Lung (tissue), 12 donors: ENCODE results near the gene RAP1A. TPM values are rescaled to one million over a fixed set of nuclear protein-coding genes. Genes with fewer than 3 reads are reported as not detected.

Experiments
- ATAC-seq: fragments of 200-7000 bp; cut with Tn5 transposase; one replicate; pipeline ENCODE4 v1.9.1; 2020; ENCODE audit warnings: moderate number of reproducible peaks; ENCODE audit not compliant: insufficient read depth, low FRiP score
- DNase-seq, 3 donors: peaks; one replicate each; pipeline ENCODE4 v3.0.0-alpha.2; 2013 to 2017
- H3K27ac ChIP-seq, 2 donors: one replicate each; pipeline ENCODE4 v1.5.1; 2013; ENCODE audit warnings: mild to moderate bottlenecking in 2 of 2, moderate library complexity in 2 of 2, control low read depth in 1 of 2, inconsistent platforms in 1 of 2, low read depth in 1 of 2, low read length in 1 of 2
- H3K27me3 ChIP-seq, 3 donors: one replicate each; pipeline ENCODE4 v1.5.1; 2013; ENCODE audit warnings: low read length in 2 of 3; ENCODE audit not compliant: control insufficient read depth in 3 of 3, insufficient read depth in 3 of 3
- H3K36me3 ChIP-seq, 4 donors: one replicate each; pipeline ENCODE4 v1.5.1; 2013; ENCODE audit warnings: low read length in 4 of 4, mild to moderate bottlenecking in 1 of 4, moderate library complexity in 1 of 4; ENCODE audit not compliant: control insufficient read depth in 4 of 4, insufficient read depth in 4 of 4
- H3K4me1 ChIP-seq, 5 donors: one replicate each; pipeline ENCODE4 v1.5.1; 2013; ENCODE audit warnings: low read length in 5 of 5, mild to moderate bottlenecking in 2 of 5, moderate library complexity in 1 of 5; ENCODE audit not compliant: control insufficient read depth in 5 of 5, insufficient read depth in 5 of 5
- H3K4me3 ChIP-seq: one replicate; pipeline ENCODE4 v1.5.1; 2013; ENCODE audit warnings: mild to moderate bottlenecking, control low read depth, moderate library complexity
- H3K9ac ChIP-seq, 2 donors: one replicate each; pipeline ENCODE4 v1.5.1; 2013; ENCODE audit warnings: low read length in 2 of 2, control low read depth in 1 of 2; ENCODE audit not compliant: insufficient read depth in 1 of 2
- H3K9me3 ChIP-seq, 4 donors: one replicate each; pipeline ENCODE4 v1.5.1; 2013; ENCODE audit warnings: low read length in 3 of 4, mild to moderate bottlenecking in 1 of 4, moderate library complexity in 1 of 4; ENCODE audit not compliant: control insufficient read depth in 4 of 4, insufficient read depth in 3 of 4
- CTCF ChIP-seq: IDR thresholded peaks from 2 replicates; pipeline ENCODE4 v1.5.1; 2012; ENCODE audit warnings: mild to moderate bottlenecking; ENCODE audit errors: control extremely low read depth, extremely low read depth
- WGBS, 2 donors: extraction: QIAGEN DNeasy Blood & Tissue Kit; methylation state at CpG; one replicate each; pipeline ENCODE4 v1.1.7; 2013; 5-methylcytosine and 5-hydroxymethylcytosine counted together
- polyA plus RNA-seq, 2 donors: library from polyadenylated mRNA; stranded (reverse); fragments of 200-250 nt; gene quantifications; one replicate each; pipeline ENCODE4 v1.2.1, GENCODE V29; 2013
- total RNA-seq, 2 donors: library from RNA; depleted of rRNA in 1 of 2; stranded (reverse); fragments of >200 nt in 1 of 2; gene quantifications; one replicate each; pipeline ENCODE4 v1.2.1, GENCODE V29; 2014 to 2021
- donor health status: control.
- donor health status: control.
- donor health status: Bipolar disorder and iron deficiency.
- donor health status: healthy.
- donor health status: DM: yes; HTN: yes; CAD: no.

RAP1A gene
- total and polyA plus RNA-seq, 4 donors: 64.5 to 97.3 (median 77.6) TPM

- ATAC-seq: no peak
- 87 to 94% methylated on average over 3 of the region's 3 CpGs for WGBS, 2 donors
These were observed 86.3 kb downstream of the RAP1A start for GRCh38 chr1:111705841-111706240.

GRCh38 chr1:111706921-111707320 is 87.3 kb downstream of the RAP1A start:
- TF ChIP-seq CTCF: no peak
- WGBS, 2 donors: 82 to 91% methylated on average over 2 of the region's 2 CpGs
- H3K4me1 ChIP-seq: peaks cover 0 to 8% (median 0%) of the 10 kb centered on the region in 5 donors
- no peak overlapping the region for H3K4me3 ChIP-seq
- no peaks in the 10 kb centered on the region for H3K27me3 ChIP-seq
- H3K9me3 ChIP-seq: no peaks in the 10 kb centered on the region
- H3K9ac ChIP-seq: no peak overlapping the region
- ATAC-seq (no peak), DNase-seq (no peak)
- H3K36me3 ChIP-seq: peaks cover 0 to 36% (median 17%) of the 10 kb centered on the region in 4 donors
- no peak overlapping the region for H3K27ac ChIP-seq

More at GRCh38 chr1:111705841-111706240, 86.3 kb downstream of the RAP1A start:
- DNase-seq: no peak
- no peaks in the 10 kb centered on the region for H3K9me3 ChIP-seq
- H3K9ac ChIP-seq: no peak overlapping the region
- no peaks in the 10 kb centered on the region for H3K27me3 ChIP-seq
- H3K36me3 ChIP-seq: peaks cover 0 to 39% (median 20%) of the 10 kb centered on the region in 4 donors
- no peak overlapping the region for H3K4me3 ChIP-seq
- peaks cover 0 to 8% (median 0%) of the 10 kb centered on the region in 5 donors for H3K4me1 ChIP-seq
- no peak for TF ChIP-seq CTCF
- H3K27ac ChIP-seq: no peak overlapping the region

GRCh38 chr1:111707906-111708305 is 88.3 kb downstream of the RAP1A start:
- Histone ChIP-seq H3K27ac (no peak overlapping the region), H3K27me3 (no peaks in the 10 kb centered on the region), H3K4me1 (peaks cover 0 to 8% (median 0%) of the 10 kb centered on the region in 5 donors), H3K4me3 (no peak overlapping the region), H3K9me3 (no peaks in the 10 kb centered on the region), H3K9ac (no peak overlapping the region), H3K36me3 (peaks cover 0 to 36% (median 16%) of the 10 kb centered on the region in 4 donors)
- DNase-seq: no peak
- 46 to 54% methylated on average over 9 of the region's 9 CpGs for WGBS, 2 donors
- no peak for ATAC-seq
- TF ChIP-seq CTCF: no peak

GRCh38 chr1:111709986-111710385 is 90.4 kb downstream of the RAP1A start:
- WGBS, 2 donors: 71 to 76% methylated on average over 1 of the region's 1 CpG
- Histone ChIP-seq H3K27me3 (no peaks in the 10 kb centered on the region), H3K9ac (no peak overlapping the region), H3K4me3 (no peak overlapping the region), H3K4me1 (peaks cover 0 to 8% (median 0%) of the 10 kb centered on the region in 5 donors), H3K36me3 (peaks cover 0 to 24% (median 8%) of the 10 kb centered on the region in 4 donors), H3K9me3 (no peaks in the 10 kb centered on the region), H3K27ac (no peak overlapping the region)
- ATAC-seq: no peak
- no peak for DNase-seq
- TF ChIP-seq CTCF: no peak
